HG03196 (cell line): ENCODE measurements around the gene CPEB4.

Experiments
- ATAC-seq: cut with Tn5 transposase; IDR thresholded peaks from one replicate; pipeline ENCODE4 v1.9.1; 2021; ENCODE audit not compliant: unreplicated experiment

CPEB4 gene

DNA sequence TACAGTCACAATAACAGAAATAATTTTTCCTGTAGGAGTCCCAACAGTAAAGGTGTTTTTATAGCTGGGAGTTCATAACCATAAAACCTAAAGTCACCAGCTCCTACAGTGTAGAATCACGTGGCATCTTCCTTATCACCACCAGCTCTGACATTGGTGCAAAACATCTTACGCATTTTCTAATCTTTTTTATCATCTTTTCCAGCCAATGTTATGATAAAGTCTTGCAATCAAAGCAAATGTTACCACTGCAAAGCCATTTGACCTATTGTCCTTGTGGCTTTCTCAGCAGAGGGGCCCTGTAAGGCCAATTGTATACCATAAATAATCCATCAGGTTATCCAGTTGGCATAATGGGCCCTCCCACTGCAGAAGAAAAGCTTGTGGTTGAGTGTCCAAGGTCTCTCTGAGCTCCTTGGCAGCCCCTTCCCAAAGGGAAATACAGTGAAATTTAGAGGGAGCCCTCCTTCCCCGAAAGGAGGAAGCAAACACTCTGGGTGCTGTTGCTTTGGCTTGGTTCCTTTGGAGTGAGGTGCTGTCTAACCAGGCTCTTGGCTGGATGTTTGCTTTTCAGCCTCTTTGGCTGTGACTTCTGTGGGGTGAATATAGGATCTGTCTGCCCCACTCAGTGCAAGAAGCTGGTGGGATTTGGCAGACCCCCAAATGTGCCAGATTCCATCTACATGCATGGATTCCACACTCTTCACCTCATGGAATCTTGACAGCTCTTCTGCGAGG, 29.3 kb upstream of the CPEB4 start:
- no peak for ATAC-seq

DNA sequence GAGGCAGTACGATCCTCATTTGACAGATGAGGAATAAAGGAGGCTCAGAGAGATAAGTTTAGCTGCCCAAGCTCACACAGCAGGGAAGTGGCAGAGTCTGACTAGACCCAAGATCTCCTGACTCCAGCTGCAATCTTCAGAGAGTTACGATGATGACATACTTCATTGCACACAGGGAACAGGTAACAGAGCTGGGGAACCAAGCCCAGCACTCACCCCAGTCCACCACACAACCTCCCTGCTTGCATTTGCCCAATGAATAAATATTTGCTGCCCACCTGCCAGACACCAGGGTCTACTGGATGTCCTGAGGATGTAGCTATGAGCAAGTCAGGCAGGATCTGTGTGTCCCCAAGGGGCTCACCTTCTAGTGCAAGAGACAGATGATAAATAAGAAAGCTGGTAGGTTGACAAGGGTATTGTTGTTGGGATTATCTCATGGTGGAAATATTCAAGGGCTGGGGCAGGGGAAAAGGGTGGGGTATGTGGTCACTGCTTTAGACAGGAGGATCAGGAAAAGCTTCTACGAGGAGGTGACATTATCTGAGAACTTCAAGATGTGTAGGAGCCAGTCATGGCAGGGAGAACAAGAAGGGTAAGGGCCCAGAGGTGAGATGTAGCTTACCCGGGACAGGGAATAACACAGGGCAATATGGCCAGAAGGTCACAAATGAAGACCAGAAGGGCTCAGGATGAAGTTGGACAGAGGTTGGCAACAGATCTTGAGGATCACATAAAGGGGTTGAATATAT, 28.6 kb upstream of the CPEB4 start:
- ATAC-seq = no peak

DNA sequence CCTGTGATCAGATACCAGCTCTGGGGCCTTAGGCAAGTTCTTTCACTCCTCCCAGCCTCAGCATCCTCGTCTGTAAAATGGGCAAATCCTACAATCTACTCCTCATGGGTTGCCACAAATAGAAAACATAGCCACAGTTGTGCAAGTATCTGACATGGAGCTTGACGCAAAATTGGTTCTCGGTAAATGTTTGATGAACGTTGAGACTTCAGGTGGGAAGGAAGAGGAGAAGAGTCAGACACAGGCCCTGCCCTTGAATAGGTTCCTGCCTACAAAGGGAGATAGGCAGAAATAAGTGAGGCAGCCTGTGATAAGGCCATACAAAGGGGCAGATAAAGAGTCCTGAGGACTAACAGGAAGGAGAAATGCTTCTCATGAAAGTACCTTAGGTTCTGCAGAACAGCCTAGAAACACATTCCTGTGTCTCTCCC, 26.1 kb upstream of the CPEB4 start:
- no peak for ATAC-seq

DNA sequence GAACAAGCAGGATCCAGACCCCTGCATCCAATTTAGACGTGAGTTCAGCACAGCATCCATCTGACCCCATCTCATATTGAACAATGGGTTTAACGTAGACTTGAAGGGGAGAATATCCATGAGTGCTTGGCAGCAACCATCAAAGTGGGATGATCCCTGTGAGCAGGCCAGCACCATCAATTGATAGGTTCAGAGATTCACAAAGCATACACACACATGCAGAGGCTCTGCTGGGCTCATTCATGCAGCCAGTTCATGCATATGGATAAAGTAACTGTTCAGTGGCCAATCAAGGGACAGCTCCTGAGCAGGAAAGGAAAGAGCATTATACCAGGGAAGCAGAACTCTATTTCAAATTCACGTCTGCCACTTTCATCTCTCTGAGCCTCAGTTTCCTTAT, 24.8 kb upstream of the CPEB4 start:
- no peak for ATAC-seq

DNA sequence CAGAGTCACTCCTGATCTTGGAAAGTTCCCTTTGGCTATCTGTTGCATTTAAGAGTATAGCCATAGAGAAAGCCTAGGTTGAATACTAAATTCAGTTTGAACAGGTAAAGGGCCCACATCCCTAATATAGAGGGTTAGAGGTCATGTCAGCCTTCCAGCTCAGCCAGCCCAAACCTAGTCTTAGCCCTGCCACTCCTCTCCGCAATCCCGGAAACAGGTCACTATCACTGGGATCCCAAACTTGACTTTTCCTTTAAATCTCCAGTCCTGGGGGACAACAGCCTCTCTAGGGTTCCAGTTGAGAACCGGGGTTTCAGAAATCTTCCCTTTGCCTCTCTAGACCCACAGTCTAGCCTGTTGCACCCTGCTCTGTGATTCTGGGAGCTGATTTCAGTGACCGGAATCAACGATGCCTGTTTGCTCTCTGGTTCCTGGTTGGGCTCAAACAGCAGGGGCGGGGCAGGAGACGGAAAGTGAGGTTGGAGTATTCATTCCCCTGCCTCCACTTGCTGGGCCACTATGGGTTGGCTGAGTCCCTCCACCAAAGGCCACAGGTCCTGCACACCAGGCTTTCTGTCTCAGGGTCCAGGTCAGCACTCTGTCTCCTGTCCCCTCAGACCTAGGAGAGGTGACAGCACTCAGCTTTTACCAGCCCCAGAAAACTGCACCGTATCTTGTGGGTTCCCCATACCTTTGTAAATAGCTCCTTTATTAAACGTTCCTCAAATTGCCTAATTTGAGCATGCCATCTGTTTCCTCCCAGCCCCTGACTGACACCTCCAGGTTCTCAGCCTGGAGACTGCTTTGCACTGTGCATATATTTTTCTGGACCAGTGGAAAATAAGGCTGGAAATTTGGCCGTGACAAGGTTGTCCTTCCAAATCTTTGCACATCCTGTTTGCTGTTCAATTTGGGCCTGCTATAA, 23.8 kb upstream of the CPEB4 start:
- ATAC-seq = no peak

DNA sequence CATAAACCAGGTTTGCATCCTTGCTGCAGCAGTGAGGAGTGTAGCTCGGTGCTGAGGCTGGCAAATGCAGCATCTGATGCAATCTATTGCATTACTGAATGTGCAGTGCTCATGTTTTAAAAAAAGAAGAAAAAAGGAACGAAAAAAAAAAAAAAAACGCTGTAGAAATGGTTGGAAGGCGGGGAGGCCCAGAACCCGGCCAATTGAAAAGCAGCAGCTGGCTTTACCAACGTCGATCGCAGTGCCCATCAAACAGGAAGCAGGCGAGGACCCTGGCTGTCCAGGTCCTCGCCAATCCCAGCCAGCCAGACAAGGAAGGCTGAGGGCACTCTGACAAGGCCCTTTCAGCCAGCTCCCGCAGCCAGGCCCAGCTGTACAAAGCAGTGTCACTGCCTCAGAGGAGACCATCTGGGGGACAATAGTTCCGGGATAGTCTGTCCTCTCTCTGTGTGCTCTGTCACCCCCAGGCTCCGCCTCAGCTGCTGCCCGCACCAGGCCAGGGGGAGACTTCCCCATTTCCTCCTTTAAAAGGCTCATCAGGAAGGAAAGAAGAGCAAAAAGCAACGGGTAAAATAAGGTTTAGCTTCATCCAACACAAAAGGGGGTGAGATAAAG, 21.8 kb upstream of the CPEB4 start:
- ATAC-seq = no peak

DNA sequence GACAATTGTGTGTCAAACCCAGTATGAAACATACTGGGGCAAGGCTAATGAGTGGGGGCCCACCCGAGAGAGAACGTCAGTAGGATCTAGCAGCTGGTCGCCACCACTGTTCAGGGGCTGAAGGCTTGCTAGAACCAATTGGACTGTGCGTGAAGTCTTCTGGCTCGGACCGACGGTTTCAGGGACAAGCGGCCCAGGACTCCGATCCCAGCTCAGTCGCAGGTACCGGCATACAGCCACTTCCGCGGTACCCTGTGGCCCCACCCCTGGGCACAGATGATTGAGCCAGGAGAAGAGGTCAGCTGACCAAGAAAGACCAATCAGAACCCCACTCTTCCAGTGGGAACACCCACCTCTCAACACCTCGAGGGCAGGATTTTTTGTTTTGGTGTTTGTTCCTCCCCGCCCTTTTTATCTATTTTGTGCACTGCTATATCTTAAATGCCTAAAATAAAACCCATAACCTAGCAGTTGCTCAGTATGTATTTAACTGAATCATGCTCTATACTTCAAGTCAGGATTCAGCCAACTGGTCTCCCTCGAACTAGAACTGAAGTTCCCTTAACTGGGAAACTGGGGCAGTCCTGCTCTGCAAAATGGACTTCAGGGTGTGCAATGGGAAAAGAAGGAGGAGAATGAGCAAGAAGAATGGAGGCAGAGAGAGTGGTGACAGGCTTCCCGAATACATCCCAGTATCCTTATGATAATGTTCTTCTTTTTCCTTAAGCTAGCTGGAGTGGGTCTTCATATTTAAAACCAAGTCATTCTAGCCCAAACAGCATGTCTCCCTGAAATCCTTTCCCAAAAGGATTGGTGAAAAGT, 21.1 kb upstream of the CPEB4 start:
- no peak for ATAC-seq

DNA sequence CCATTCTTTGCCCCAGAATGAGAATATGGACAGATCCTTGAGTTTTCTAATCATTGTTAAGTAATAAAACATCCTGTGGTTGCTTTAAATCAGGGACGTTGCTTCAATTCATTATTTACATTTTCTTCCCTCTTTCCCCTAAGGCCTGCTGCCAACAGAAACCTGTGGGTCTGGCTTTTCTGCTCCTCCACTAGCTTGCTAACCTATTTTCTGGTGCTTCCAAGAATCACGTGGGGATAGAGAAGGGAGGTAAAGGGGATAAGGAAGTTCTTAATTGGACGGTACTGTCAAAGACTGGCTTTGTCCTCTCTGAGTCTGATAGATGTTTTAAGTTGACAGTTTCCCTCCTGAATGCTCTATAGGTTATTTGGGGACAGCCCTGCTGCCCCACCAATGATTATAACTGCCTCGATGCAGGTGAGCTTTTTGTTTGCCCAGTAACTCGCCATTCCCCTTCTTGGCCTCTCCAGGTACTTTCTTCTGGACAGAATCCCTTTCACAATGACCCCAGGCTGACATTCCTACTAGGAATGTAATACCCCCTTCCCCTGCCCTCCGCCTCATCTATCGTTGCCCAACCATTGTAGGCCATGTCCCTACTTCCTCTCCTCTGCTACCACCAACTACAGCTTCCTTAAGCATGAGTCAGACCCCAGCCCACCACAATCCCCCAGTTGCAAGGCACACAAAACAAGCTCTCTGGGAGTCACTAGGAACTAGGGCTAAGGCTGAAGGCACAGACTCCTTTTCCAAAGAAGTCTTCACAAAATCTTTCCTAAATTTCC, 19.9 kb upstream of the CPEB4 start:
- ATAC-seq = no peak

DNA sequence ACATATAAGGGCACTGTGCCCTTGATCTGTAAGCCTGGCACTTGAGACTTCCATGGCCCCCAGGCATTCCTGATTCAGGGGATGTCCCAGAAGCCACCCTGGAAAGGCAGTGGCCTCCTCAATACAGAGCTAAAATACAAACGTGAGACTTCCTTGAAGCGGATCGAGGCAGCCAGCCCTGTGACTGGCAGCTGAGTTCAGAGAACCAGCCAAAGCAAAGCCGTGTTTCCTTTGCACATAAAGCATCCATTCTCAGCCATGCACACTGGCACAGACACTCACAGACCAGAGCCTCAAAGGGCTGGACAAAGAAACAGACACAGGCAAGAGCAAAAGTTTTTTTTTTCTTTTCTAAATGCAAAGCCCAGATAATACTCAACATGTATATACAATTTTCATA, 18.8 kb upstream of the CPEB4 start:
- ATAC-seq = no peak

DNA sequence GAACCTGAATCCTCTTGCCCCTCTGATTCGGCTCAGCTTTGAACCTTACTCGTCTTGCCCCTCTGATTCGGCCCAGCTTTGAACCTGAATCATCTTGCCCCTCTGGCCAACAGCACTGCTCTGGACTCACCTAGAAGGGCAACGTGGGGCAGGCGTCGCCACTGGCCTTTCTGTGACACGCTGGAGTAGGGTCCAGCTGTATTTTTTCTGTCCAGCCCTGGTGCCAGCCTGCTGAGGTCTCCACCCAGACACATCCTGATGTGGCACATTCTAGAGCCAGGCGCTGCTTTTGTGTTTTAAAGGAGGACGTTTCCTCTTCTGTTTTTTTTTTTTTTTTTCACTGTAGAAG, 15.2 kb upstream of the CPEB4 start:
- no peak for ATAC-seq

DNA sequence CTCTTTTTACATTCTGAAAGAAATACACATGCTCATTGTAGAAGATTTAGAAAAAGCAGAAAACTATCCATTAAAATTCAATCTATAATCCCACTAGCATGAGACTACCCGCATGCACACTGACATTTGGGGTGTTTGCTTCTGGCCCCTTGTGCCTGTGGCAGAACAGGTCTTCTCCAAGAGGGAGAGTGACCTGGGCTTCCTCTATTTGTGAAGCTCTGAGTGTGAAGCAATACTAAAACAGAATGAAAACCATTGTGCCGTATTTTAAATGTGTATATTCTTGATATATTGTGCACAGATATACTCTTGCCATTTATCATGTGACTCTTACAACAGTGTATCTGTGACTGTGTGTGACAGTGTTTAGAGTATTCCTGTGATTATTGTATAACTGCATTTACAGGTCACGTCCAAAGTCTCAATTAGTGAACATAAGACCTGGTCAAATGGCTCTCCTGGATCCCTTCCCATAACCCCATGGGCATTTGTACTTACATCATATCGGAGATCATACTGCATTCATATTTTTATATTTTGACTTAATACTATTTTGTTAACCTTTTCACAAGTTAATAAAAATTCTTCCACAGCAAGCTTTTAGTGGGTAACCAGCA, 14.7 kb upstream of the CPEB4 start:
- no peak for ATAC-seq

DNA sequence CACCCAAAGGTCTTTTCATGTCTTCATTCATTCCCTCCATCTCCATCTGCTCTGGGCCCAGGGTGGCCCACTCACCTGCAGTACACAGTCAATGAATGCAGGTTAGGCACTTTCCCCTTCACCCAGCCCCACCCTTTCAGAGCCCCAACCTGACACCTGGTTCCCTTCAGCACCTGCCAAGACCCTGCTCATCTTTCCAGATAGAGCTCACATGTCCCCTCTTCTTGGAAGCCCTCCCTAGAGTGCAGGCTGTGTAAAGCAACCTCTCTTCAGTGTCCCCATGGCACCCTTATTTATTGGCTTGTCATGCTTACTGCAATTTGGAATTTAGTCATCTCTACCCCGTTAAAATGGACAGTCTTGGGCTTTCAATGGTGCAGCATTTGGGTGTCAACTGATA, 13.0 kb upstream of the CPEB4 start:
- no peak for ATAC-seq

DNA sequence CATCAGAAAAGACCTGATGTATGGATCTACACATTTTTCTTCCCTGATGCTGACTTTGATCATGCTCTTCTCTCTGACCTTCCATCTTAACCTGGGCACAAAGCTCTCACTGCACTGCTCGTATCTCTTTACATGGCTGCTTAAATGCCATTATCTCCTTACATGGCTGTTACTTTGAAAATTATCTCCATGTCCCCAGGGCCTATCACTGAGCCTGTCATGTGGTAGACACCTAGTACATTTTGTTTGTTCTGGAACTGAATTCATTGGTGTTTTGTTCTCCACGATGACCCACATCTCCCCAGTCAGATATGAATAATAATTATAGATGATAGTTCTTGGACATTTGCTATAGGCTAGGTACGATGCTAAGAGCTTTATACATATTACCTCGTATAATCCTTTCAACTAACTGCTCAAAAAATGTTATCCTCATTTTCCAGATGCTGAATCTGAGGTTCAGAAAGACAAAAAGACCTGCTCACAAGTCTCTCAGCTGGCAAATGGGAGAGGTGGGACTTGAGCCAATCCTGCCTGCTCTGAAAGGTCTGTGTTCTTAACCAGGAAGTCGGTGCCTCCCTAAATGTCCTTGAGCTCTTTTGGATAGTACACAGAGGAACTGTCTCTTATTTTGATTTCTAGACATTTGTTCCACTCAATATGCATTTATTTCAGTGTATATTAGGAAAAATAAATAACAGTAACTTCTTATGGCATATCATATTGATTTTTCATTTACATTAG, 9.8 kb upstream of the CPEB4 start:
- ATAC-seq = no peak

DNA sequence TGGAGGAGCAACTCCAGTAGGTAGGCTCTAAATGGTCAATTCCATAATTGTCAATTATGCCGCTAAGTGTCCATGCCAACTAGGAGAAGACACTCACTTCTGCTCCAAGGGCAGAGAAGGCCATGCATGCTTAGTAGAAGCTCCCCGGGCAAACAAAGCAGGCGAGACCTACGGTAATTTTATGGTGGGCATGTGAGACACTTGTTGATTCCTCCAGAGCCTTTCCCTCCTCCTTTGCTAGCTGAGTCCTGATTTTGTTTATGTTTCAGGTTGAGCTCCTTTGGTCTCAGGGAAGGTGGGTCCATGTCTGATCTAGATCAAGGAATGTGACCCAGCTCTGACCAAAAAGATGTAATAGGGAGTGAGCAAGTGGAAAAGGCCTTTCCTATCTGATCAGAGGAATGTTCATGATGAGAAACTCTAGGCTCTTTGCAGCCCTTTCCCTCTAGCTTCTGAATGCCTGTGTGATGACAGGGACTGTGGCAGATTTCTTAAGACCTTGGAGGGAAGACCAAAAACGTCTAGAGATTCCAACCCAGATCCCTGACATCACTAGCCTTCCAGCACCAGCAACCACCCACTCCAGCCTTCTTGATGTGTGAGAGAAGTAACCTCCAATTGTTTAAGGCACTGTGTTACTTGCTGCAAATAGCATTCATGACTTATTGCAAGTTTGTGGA, 7.7 kb upstream of the CPEB4 start:
- ATAC-seq = no peak

DNA sequence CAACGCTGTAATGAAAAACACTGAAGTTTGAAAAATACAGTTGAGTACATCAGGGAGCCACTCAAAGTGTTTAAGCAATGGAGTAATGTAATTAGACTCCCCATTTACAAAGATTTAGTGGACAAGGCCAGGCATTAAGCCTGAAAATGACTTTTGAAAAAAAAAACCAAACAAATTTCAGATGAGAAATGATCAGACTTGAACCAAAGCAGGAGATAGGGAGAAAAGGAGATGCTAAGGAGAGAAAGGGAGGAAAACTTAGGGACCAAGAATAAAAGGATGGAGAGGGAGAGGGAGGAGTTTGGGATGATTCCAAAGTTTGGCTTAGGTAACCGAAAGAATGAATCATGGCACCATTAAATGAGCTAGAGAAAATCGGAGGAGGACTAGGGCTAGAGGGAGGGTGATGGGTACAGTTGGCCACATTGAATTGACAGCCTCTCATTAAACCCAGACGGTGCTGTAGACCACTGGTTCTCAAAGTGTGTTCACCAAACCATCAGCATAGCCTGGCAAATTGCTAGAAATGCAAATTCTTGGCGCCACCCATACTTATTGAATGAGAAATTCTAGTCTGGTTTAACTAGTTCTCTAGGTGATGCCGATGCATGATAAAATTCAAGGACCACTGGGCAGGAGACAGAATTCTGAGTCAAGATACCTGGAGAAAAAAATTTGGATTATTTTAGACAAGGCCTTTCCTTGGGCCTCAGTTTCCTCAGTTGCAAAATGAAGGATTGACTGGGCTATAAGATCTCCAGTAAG, 6.2 kb upstream of the CPEB4 start:
- no peak for ATAC-seq

DNA sequence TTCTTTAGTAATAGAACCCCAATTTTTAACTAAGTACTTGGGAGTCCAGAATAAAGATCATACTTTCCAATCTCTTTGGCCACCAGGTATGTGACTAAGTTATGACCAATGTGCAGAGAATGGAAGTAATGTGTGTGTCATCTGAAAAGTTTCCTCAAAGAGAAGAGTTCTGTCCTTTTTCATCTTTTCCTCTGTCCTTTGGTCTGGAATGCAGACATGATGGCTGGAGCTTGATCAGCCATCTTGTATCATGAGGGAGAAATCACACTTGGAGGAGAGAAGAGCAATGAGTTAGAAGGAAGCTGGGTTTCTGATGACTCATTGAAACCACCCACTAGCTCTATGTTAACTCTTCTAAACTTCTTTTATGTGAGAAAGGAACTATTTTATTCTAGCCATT, 5.5 kb upstream of the CPEB4 start:
- ATAC-seq = no peak

DNA sequence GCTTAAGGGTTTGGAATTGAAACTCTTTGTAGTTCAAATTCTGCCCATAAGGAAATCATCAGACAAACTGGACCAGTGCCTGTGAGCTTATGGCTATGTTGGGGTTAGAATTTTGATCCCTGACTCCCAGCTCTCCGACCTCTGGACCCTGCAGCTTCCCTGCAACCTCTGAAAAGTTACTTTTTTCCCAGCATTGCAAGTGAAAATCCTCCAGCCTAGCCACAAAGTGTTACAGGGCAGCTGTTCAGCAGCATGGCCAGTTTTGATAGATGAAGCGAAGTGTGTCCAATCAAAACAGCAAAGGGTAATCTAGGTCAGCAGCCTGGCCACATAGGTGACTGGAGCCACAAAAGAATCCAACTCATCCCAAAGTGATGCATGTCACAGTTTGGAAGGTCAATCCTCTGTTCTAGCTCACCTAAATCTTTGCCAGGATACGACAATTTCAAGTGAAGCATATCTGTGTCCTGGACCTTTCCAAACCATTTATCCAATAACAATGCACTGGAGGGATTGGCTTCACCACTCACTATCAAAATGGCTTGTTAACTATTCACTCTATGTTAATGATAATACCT, 4.7 kb upstream of the CPEB4 start:
- ATAC-seq = no peak
